Measurements from ENCODE around the gene TNF. TPM values are rescaled to one million over a fixed set of nuclear protein-coding genes. Genes with fewer than 3 reads are reported as not detected.
"Not testable (repeated sequence)": the region's sequence is repeated elsewhere in the genome, so short reads cannot be mapped to it uniquely, and the experiment has no call there.

TNF gene
- total and polyA plus RNA-seq, 9 donors, result 0.24 to 3.0 (median 0.79) TPM; not detected in 3

DNA sequence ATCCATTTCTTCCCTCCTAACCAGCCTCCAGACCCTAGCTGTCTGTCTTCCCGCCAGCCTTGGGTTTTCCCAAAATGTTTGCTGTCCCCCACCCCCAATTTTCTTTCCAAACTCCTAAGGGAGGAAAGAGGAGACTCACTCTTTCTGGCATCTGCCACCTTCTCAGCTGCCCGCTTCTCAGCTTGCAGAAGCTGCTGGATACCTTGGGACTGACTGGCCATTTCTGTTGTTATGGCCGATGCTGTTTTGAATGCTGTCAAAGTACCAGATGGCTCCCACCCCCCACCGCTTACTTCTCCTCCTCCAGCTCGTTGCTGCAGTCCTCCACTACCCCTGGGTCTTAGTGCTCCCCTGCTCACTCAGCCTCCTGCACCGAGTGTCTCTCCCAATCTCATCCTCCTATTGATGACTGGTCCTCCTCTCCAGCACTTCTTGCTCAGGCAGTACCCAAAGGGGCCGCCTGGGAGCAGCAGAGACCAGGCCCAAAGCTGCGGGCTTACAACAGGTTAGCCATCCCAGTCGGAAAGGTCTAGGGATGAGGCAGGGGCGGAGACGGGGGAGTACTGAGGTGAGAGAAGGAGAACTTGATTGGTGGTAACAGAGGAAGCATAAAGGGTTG, 28.9 kb upstream of the TNF start, which contains the start of gene ATP6V1G2:
ATP6V1G2 (minus strand) TSS at position 270 of the 619 bp plus-strand sequence; CDS start at position 221, 49 bp downstream.
- Histone ChIP-seq H3K9me3 (no peaks in the 10 kb centered on the region), H3K27ac (peak within 1 kb of the TSS; percentile 10 to 69), H3K36me3 (no peaks in the 10 kb centered on the region), H3K4me1 (ENCODE audit: insufficient read depth) (peaks cover 6% of the 10 kb centered on the region), H3K4me3 (peak within 1 kb of the TSS; percentile 42), H3K27me3 (no peaks in the 10 kb centered on the region)
- intact Hi-C loops (cut with DNase I), result loop anchor here (1.0 to 10.0 kb wide), 6 partner anchors 36 to 288 kb away; partner anchors contain the start of genes AIF1 (in 1 of the 4) and LTB (in 1 of the 4)
- peak; percentile 80 to 91 (median 90) for DNase-seq
- WGBS, 3 donors, result 2 to 5% (median 3%) methylated on average over 11 of the region's 11 CpGs
- TF ChIP-seq EP300 (IDR thresholded peaks at IDR 0.05) (no peak), POLR2A (IDR thresholded peaks at IDR 0.05) (peak; percentile 19)
- TF ChIP-seq, protein P1, sequence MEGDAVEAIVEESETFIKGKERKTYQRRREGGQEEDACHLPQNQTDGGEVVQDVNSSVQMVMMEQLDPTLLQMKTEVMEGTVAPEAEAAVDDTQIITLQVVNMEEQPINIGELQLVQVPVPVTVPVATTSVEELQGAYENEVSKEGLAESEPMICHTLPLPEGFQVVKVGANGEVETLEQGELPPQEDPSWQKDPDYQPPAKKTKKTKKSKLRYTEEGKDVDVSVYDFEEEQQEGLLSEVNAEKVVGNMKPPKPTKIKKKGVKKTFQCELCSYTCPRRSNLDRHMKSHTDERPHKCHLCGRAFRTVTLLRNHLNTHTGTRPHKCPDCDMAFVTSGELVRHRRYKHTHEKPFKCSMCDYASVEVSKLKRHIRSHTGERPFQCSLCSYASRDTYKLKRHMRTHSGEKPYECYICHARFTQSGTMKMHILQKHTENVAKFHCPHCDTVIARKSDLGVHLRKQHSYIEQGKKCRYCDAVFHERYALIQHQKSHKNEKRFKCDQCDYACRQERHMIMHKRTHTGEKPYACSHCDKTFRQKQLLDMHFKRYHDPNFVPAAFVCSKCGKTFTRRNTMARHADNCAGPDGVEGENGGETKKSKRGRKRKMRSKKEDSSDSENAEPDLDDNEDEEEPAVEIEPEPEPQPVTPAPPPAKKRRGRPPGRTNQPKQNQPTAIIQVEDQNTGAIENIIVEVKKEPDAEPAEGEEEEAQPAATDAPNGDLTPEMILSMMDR (IDR thresholded peaks at IDR 0.05), result peak; percentile 89 to 95 (median 94)

DNA sequence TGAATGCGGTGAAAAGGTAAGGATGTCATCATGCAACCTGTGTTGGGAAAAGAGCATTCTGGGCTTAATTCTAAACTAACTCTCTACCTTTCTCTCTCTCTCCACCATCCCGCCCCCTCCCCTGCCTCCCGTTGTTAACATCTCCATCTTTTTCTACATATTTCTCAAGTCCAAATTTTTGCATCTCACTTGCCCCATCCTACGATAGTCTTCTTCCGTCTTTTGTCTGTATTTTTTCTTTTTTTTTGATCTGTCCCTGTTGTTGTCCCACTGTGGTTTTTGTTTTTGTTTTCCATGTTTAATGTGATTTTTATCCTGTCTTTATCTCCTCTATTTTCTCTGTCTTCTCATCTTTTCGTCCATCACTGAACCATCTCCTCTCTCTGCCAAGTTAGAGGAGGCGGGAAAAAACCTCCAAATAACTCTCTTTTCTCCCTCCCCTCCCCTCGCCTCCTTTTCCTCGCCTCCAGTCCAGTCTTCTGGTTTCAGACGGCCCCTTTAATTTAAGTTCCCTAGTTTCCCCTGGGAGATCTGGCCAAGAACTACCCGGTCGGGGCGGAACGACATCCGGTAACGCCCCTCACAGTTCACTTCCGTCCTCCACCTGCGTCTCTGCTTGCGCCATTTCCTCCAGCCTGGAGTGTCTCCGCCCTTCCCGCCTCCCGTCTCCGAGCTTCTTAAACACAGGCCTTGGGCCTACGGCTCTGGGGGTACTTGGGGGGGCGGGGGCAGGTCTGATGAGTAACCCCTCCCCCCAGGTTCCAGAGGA, 28.2 kb upstream of the TNF start, which contains the start of gene NFKBIL1:
NFKBIL1 (plus strand) TSS at position 651 of the 769 bp plus-strand sequence; CDS start at position 738, 87 bp downstream.
- Histone ChIP-seq H3K9me3 (no peaks in the 10 kb centered on the region), H3K27ac (peak within 1 kb of the TSS; percentile 18 to 69), H3K4me3 (peak within 1 kb of the TSS; percentile 42), H3K4me1 (ENCODE audit: insufficient read depth) (peaks cover 6% of the 10 kb centered on the region), H3K36me3 (no peaks in the 10 kb centered on the region), H3K27me3 (no peaks in the 10 kb centered on the region)
- 1% methylated on average over 25 of the region's 25 CpGs for WGBS, 3 donors
- intact Hi-C loops (cut with DNase I), result loop anchor here (1.0 to 10.0 kb wide), 6 partner anchors 35 to 288 kb away; partner anchors contain the start of genes AIF1 (in 1 of the 4) and LTB (in 1 of the 4)
- TF ChIP-seq POLR2A (IDR thresholded peaks at IDR 0.05) (peak; percentile 63), EP300 (IDR thresholded peaks at IDR 0.05) (no peak)
- TF ChIP-seq, protein P1 (IDR thresholded peaks at IDR 0.05), result no peak
- peak; percentile 94 to 97 (median 94) for DNase-seq

DNA sequence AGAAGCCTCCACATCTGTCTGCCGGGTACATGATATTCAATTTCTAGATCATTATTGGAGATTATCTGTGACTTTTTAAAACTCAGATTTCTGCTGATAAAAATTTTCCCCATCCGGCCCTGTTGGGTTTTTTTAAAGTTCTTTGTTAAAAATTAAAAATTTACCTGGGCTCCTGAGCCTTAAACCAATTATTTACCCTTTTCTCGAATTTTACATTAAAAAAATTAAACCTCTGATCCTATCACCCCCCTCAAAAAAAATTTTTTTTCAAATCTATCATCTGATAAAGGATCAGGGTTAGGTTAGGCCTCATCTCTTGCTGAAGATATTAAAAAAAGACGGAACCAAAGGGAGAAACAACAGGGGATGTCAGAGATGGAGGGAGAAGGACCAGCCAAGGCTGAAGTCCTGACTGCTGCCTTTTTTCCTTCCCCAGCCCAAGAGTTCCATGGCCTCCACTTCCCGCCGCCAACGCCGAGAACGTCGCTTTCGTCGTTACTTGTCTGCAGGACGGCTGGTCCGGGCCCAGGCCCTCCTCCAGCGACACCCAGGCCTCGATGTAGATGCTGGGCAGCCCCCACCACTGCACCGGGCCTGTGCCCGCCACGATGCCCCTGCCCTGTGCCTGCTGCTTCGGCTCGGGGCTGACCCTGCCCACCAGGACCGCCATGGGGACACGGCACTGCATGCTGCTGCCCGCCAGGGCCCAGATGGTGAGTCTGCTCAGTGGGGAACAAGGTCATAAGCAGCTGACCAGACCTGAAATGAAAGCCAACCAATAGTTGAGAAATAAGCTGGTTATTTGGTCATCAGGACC, 27.4 kb upstream of the TNF start:
- Histone ChIP-seq H3K27me3 (no peaks in the 10 kb centered on the region), H3K27ac (peak overlapping the region; percentile 18 to 69), H3K4me3 (peak overlapping the region; percentile 42), H3K9me3 (no peaks in the 10 kb centered on the region), H3K36me3 (no peaks in the 10 kb centered on the region), H3K4me1 (ENCODE audit: insufficient read depth) (peaks cover 6% of the 10 kb centered on the region)
- intact Hi-C loops (cut with DNase I), result loop anchor here in 3 of 4 donors (5.0 to 10.0 kb wide), 5 partner anchors 34 to 287 kb away; partner anchors contain the start of genes AIF1 (in 1 of the 3) and LTB (in 1 of the 3)
- TF ChIP-seq, protein P1 (IDR thresholded peaks at IDR 0.05), result no peak
- TF ChIP-seq EP300 (IDR thresholded peaks at IDR 0.05), result no peak
- TF ChIP-seq POLR2A (IDR thresholded peaks at IDR 0.05), result no peak
- peak; percentile 25 to 66 (median 60) for DNase-seq
- 60 to 75% (median 61%) methylated on average over 24 of the region's 24 CpGs for WGBS, 3 donors

DNA sequence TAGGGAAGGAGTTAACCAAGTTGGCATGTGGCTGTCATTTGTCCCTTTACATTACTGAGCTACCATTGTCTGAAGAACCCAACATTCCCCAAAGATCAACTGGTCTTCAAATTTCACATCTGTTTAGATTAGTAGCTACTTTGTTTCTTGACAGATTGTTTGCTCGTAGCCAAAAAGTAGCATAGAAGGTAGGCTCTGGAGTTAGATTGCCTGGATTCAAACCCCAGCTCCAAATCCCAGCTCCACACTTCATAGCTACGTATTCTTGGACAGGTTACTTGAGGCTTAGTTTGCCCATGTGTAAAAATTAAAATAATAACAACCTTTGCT, 26.9 kb upstream of the TNF start:
- H3K4me3 ChIP-seq, result no peak overlapping the region
- 91 to 95% (median 94%) methylated on average over 2 of the region's 2 CpGs for WGBS, 3 donors
- intact Hi-C loops (cut with DNase I), result loop anchor here in 3 of 4 donors (5.0 to 10.0 kb wide), 5 partner anchors 34 to 286 kb away; partner anchors contain the start of genes AIF1 (in 1 of the 3) and LTB (in 1 of the 3)

DNA sequence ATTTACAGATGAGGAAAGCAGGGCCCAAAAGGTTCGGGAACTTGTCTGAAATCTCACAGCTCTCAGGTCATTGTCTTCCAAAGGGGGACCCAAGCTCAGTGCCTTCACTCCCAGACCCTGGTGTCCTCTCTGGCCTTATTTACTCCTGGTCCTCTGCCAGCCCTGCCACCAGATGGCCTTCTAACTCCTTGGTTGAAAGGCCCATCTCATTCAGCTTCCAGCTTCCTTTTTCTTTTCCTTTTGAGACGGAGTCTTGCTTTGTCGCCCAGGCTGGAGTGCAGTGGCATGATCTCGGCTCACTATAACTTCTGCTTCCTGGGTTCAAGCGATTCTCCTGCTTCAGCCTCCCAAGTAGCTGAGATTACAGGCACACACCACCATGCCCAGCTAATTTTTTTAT, 24.0 kb upstream of the TNF start:
- DNase-seq, result peak in 1 of 5 donors; percentile 38
- intact Hi-C loops (cut with DNase I); H3K4me1 ChIP-seq (ENCODE audit: insufficient read depth); H3K9me3 ChIP-seq; H3K4me3 ChIP-seq; H3K36me3 ChIP-seq; H3K27ac ChIP-seq; H3K27me3 ChIP-seq: not testable (repeated sequence)
- WGBS, 3 donors, result 67 to 73% (median 72%) methylated on average over 5 of the region's 5 CpGs

More for the DNA sequence above, 26.9 kb upstream of the TNF start:
- TF ChIP-seq EP300 (IDR thresholded peaks at IDR 0.05) (no peak), POLR2A (IDR thresholded peaks at IDR 0.05) (no peak)
- TF ChIP-seq, protein P1 (IDR thresholded peaks at IDR 0.05), result no peak
- Histone ChIP-seq H3K27me3 (no peaks in the 10 kb centered on the region), H3K27ac (peak overlapping the region; percentile 18 to 69), H3K4me1 (ENCODE audit: insufficient read depth) (peaks cover 6% of the 10 kb centered on the region), H3K9me3 (no peaks in the 10 kb centered on the region), H3K36me3 (no peaks in the 10 kb centered on the region)
- DNase-seq, result no peak

Data from ovary (tissue), 9 donors.